ENCODE data around the gene CCR6. TPM values are rescaled to one million over a fixed set of nuclear protein-coding genes. Genes with fewer than 3 reads are reported as not detected.
A peak's percentile ranks its signal among the peaks of the same experiment; 100 is the strongest.

CCR6 gene
- total RNA-seq, 2 donors from 2014 or later = not detected

DNA sequence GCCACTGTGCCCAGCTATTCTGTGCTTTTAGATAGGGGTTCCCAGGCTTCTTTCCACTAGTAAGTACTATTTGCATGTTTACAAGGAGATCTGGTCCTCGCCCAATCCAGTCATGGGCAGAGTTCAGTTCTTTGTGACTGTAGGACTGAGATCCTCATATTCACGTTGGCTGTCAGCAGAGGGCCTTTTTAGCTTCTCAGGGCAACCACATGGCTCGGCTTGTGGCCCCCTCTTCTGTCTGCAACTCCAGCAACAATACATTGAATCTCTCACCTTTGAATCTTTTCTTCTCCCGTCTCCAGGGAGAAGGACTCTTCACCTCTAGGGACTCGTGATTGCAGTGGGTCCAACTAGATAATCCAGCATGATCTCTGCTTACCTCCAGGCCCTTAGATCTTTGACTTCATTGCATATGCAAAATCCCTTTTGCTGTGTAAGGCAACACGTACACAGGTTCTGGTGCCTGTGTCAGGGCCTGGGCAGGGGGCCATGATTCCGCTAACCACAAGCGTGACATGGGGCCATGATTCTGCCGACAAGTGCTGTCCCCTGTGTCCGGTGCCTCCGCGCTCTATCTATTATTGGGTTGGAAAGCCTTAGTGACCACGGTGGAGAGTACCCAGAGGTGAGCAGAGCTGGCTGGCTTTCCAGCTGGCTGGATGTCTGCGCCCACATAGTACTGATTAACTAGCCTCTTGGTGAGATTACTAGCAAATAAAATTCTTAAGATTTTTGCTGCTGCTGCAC is 5.1 kb downstream of the CCR6 start:
- Mint-ChIP-seq H3K9me3 (no peaks in the 10 kb centered on the region), H3K36me3 (no peaks in the 10 kb centered on the region), H3K27ac (no peak overlapping the region)
- ATAC-seq (no peak), DNase-seq (ENCODE audit: low spot score in 2 of 2) (no peak)

GRCh38 chr6:167129159-167129558 is 6.3 kb downstream of the CCR6 start:
- Mint-ChIP-seq H3K9me3 (no peaks in the 10 kb centered on the region), H3K36me3 (no peaks in the 10 kb centered on the region), H3K27ac (peak overlapping the region in 1 of 2 donors; percentile 12)
- DNase-seq (ENCODE audit: low spot score in 2 of 2) (no peak), ATAC-seq (no peak)

DNA sequence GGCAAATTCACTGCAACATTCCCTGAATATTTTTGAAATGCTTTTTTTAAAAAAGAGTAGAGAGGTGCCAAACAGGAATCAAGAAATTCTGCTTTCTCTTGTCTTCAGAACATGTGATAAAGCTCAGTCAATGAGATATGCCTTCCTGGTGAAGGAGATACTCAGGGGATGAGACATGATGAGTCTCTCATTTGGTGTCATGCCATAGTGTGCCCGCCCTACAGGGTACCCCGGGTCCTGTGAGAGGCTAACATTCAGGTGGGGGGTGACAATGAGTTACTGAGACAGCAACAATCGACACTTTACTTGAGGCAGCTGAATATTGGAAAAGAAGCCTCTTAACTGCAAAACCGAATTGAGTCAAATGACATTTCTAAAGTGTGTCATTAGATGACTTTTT is 6.7 kb downstream of the CCR6 start:
- DNase-seq (ENCODE audit: low spot score in 2 of 2) (no peak), ATAC-seq (no peak)
- Mint-ChIP-seq H3K9me3 (no peaks in the 10 kb centered on the region), H3K36me3 (no peaks in the 10 kb centered on the region), H3K27ac (peak overlapping the region in 1 of 2 donors; percentile 12)

- H3K9me3 Mint-ChIP-seq = no peaks in the 10 kb centered on the region
- no peak for DNase-seq (ENCODE audit: low spot score in 2 of 2)
- peak overlapping the region in 1 of 2 donors; percentile 12 for H3K27ac Mint-ChIP-seq
- no peaks in the 10 kb centered on the region for H3K36me3 Mint-ChIP-seq
- no peak for ATAC-seq
Observed at GRCh38 chr6:167130008-167130677, 7.2 kb downstream of the CCR6 start.

DNA sequence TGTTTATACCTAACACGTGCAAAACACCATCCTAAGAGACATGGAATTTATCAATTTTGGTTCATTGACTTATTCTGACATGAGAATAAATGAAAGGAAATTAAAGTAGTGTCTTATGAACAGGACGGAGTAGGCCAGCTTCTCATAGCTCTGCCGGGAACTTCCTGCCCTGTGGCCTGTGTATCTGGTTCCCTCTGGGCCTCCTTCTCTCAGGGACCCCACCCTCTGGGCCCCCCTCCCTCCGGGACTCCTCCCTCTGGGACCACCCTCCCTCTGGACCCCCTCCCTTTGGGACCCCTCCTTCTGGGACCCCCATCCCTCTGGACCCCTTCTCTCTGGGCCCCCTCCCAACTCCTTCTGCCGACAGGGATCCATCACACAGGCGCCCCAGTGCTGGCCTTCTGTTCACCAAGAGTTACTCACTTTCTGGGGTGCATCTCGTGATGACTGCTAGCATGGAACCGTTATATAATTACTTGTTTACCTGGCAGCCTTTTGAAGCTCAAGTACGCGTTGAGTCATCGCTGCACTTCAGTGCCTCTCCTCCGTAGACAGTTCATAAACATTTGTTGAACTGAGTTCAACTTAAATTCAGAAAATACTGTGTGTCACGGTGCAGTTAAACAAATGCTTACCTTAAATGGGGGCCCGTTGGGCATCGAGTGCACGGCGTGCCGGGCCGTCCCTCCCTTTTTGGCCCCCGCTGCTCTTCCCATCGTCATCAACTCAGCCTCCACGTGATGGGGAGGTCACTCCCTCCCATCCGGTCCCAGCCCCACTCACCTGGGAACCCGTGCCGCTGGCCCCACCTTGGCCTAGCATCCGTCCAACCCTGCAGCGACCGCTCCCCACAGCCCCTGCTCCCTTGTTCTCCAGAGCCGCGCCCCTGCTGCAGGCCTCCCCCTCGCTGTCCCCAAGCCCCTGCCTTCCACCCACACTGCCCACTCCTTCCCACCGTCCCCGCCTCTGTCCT is 8.1 kb downstream of the CCR6 start:
- ATAC-seq (no peak), DNase-seq (ENCODE audit: low spot score in 2 of 2) (no peak)
- Mint-ChIP-seq H3K27ac (peak overlapping the region in 1 of 2 donors; percentile 60), H3K36me3 (no peaks in the 10 kb centered on the region), H3K9me3 (no peaks in the 10 kb centered on the region)

DNA sequence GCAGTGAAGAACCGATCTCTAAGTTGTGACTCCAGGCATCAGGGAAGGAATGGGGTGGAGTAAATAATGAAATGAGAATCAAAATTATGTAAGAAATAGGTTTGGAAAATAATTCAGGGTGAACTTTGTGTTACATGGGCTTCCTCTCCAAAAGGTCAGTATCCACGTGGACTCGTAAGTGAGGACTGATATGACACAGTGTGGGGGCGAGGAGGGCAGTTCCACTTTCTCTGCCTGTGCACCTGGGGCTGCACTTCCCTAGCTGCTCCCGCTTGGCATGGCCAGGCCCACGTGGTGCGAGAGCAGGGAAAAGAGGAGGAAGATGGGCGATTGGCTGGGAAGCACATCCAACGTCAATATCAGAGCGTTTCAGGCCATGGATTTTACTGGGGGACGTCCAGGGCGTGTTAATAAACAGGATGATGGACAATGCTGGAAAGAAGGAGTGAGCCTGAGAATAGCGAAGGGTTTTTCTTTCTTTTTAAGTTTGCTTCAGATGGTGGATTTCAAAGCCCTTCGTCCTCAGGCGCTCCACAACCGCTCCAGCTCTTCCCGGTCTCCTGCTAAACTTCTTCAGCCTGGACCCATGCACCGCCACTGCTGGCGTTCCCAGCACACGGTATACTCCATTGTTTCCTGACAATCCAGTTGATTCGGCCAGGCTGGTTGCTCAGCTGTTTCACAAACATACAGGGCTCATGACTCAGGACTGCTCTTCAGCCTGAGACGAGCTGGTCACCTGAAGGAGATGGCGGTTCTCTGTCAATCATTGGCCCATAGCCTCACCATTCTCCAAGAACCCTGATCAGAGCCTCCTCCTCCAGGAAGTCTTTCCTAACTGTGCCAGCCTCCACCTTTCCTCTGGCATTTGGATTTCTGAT is 11.8 kb downstream of the CCR6 start:
- no peak overlapping the region for H3K27ac Mint-ChIP-seq
- ATAC-seq = no peak
- H3K9me3 Mint-ChIP-seq = no peaks in the 10 kb centered on the region
- DNase-seq (ENCODE audit: low spot score in 2 of 2) = no peak
- H3K36me3 Mint-ChIP-seq = no peaks in the 10 kb centered on the region

DNA sequence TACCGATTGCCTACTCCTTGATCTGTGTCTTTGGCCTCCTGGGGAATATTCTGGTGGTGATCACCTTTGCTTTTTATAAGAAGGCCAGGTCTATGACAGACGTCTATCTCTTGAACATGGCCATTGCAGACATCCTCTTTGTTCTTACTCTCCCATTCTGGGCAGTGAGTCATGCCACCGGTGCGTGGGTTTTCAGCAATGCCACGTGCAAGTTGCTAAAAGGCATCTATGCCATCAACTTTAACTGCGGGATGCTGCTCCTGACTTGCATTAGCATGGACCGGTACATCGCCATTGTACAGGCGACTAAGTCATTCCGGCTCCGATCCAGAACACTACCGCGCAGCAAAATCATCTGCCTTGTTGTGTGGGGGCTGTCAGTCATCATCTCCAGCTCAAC is 13.5 kb downstream of the CCR6 start:
- ATAC-seq (no peak), DNase-seq (ENCODE audit: low spot score in 2 of 2) (no peak)
- H3K9me3 Mint-ChIP-seq = no peaks in the 10 kb centered on the region
- H3K36me3 Mint-ChIP-seq = no peaks in the 10 kb centered on the region
- H3K27ac Mint-ChIP-seq = no peak overlapping the region

GRCh38 chr6:167137081-167137480 is 14.2 kb downstream of the CCR6 start:
- Mint-ChIP-seq H3K27ac (no peak overlapping the region), H3K36me3 (no peaks in the 10 kb centered on the region), H3K9me3 (no peaks in the 10 kb centered on the region)
- ATAC-seq (no peak), DNase-seq (ENCODE audit: low spot score in 2 of 2) (no peak)

DNA sequence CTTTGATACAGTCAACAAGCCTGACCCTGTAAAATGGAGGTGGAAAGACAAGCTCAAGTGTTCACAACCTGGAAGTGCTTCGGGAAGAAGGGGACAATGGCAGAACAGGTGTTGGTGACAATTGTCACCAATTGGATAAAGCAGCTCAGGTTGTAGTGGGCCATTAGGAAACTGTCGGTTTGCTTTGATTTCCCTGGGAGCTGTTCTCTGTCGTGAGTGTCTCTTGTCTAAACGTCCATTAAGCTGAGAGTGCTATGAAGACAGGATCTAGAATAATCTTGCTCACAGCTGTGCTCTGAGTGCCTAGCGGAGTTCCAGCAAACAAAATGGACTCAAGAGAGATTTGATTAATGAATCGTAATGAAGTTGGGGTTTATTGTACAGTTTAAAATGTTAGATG is 15.0 kb downstream of the CCR6 start:
- no peak overlapping the region for H3K27ac Mint-ChIP-seq
- DNase-seq (ENCODE audit: low spot score in 2 of 2) (no peak), ATAC-seq (no peak)
- H3K9me3 Mint-ChIP-seq = no peaks in the 10 kb centered on the region
- H3K36me3 Mint-ChIP-seq = no peaks in the 10 kb centered on the region

DNA sequence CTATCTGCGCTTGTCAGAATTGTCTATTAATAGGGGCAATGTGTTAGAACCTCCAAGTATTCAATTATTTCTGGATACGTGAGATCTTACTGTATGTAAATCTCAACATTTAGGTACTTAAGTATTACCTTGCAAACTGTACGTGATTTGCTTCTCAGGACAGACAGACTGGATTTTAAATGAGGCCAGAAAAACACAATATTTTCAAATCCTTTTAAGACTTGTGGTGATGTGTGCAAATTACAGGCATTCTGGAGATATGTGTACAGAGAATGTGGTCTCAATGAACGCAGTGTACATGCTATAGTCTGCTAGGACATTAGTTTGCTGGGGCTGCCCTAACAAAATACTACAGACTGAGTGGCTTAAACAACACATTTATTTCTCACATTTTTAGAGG is 16.9 kb downstream of the CCR6 start:
- no peak for ATAC-seq
- H3K27ac Mint-ChIP-seq = no peak overlapping the region

DNA sequence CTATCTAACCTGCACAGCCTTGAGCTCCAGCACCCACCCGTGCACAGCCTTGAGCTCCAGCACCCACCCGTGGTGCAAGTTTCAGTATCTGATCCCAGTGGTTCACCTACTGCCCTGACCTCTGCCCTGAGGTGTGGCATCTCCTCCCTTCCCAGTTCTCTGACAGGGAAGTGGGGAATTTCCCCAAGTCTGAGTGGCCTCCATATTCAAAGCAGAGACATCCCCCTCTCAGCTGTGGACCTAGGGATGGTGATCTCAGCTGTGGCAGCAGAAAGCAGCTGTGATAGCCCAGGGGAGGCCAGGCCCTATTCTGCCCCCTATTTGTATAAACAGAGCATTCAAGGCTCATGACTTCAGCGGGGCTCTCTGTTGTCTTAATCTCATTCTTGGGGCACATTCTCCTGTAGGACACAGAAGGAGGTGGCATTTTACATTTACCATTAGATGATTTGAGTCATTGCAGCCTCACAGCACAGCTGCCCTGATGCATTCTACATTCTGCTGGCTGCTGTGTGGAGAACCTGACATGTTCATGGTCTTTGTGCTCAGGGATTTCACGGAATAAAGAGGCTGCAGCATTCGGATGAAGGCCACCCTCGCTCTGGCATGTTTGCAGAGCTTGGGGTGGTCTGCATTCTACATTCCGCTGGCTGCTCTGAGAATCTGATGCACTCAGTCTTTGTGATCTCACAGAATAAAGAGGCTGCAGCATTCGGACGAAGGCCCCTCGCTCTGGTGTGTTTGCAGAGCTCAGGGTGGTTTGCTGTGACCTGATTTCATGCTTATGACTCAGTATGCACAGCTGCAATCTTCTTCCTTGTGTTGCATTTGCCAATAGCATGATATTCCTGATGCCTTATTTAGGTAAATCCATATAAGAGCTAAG is 17.9 kb downstream of the CCR6 start:
- H3K36me3 Mint-ChIP-seq = no peaks in the 10 kb centered on the region
- no peak overlapping the region for H3K27ac Mint-ChIP-seq
- no peaks in the 10 kb centered on the region for H3K9me3 Mint-ChIP-seq
- ATAC-seq (no peak), DNase-seq (ENCODE audit: low spot score in 2 of 2) (no peak)

More for the DNA sequence above, 16.9 kb downstream of the CCR6 start:
- no peak for DNase-seq (ENCODE audit: low spot score in 2 of 2)
- H3K36me3 Mint-ChIP-seq = no peaks in the 10 kb centered on the region
- no peaks in the 10 kb centered on the region for H3K9me3 Mint-ChIP-seq

DNA sequence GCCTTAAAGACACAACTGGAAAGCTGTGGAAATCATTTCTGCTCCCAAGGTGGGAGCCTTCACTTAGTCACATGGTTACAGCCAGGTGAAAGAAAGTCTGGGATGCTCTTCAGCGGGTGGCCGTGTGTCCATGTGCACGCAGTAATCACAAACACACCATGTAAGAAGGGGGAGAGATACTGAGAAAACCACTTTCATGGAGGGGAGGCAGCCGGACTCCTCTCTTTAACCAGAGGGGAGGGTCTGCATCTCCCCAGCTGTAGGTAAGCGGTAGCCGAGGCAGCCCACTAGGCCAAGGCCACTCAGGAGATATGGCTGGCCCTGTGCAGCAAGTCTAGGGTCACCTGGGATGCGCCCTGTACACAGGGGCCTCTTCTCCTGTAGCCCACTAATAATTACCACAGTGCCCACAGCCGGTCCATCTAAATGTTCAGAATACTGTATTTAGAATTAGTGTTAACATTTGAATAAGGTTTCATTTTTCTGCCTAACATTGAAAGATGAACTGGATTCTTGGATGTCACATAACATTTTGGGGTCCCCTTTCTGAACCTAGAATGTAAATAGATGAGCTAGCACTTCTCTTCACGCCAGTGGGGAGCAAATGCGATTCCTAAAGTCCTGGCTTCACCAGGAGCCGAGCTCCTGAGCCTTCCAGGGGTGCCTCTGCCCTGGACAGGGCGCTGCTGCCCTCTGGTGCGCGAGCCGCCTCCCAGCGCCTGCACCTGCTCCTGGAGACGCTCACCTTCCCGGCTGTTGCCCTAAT is 19.0 kb downstream of the CCR6 start:
- no peaks in the 10 kb centered on the region for H3K36me3 Mint-ChIP-seq
- ATAC-seq (peak; percentile 79 to 86), DNase-seq (ENCODE audit: low spot score in 2 of 2) (peak in 1 of 2 donors; percentile 61)
- H3K27ac Mint-ChIP-seq = no peak overlapping the region
- H3K9me3 Mint-ChIP-seq = no peaks in the 10 kb centered on the region

- Mint-ChIP-seq H3K36me3 (no peaks in the 10 kb centered on the region), H3K27ac (no peak overlapping the region), H3K9me3 (no peaks in the 10 kb centered on the region)
- ATAC-seq (no peak), DNase-seq (ENCODE audit: low spot score in 2 of 2) (no peak)
Observed at GRCh38 chr6:167142433-167142761, 19.5 kb downstream of the CCR6 start.

GRCh38 chr6:167143041-167143440 is 20.1 kb downstream of the CCR6 start:
- Mint-ChIP-seq H3K9me3 (no peaks in the 10 kb centered on the region), H3K36me3 (no peaks in the 10 kb centered on the region), H3K27ac (no peak overlapping the region)
- DNase-seq (ENCODE audit: low spot score in 2 of 2) (no peak), ATAC-seq (no peak)

- Mint-ChIP-seq H3K9me3 (no peaks in the 10 kb centered on the region), H3K36me3 (no peaks in the 10 kb centered on the region), H3K27ac (no peak overlapping the region)
- DNase-seq (ENCODE audit: low spot score in 2 of 2) = no peak
- no peak for ATAC-seq
Observed at GRCh38 chr6:167145461-167145860, 22.6 kb downstream of the CCR6 start.
